ENCODE measurements around the gene KRTAP13-4. TPM values are rescaled to one million over a fixed set of nuclear protein-coding genes. Genes with fewer than 3 reads are reported as not detected.

The KRTAP13-4 gene
- total RNA-seq, 2 experiments from 2014 or later = not detected

DNA sequence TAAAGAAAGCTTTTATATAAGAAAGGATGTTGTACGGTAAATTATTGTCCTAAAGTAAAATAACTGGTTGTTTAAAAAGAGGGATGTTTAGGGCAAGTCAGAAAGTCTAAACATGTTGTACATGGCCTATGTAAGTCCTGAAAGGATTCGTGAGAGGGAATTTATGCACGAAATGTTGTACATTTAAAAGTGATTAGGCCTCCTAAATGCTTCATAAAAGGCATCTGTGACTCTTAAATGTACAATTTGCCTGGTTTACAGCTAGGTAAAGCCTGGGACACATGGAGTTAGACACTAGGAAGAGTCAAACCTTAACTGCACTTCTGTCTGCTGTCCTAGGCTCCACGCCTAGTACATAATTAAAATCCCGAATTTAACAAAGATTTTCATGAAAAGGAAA lies 14.0 kb upstream of the KRTAP13-4 start:
- no peaks in the 10 kb centered on the region for H3K36me3 Mint-ChIP-seq (ENCODE audit: low read depth)
- no peaks in the 10 kb centered on the region for H3K4me1 Mint-ChIP-seq (ENCODE audit: low read depth)
- ATAC-seq (no peak), DNase-seq (no peak)
- TF ChIP-seq, protein P1, sequence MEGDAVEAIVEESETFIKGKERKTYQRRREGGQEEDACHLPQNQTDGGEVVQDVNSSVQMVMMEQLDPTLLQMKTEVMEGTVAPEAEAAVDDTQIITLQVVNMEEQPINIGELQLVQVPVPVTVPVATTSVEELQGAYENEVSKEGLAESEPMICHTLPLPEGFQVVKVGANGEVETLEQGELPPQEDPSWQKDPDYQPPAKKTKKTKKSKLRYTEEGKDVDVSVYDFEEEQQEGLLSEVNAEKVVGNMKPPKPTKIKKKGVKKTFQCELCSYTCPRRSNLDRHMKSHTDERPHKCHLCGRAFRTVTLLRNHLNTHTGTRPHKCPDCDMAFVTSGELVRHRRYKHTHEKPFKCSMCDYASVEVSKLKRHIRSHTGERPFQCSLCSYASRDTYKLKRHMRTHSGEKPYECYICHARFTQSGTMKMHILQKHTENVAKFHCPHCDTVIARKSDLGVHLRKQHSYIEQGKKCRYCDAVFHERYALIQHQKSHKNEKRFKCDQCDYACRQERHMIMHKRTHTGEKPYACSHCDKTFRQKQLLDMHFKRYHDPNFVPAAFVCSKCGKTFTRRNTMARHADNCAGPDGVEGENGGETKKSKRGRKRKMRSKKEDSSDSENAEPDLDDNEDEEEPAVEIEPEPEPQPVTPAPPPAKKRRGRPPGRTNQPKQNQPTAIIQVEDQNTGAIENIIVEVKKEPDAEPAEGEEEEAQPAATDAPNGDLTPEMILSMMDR (IDR thresholded peaks at IDR 0.05) = no peak
- no peak overlapping the region for H3K4me3 Mint-ChIP-seq
- ChIA-PET POLR2A (no interaction called here), CTCF (no interaction called here)
- H3K9me3 Mint-ChIP-seq = peaks cover 3% of the 10 kb centered on the region
- peaks cover 2% of the 10 kb centered on the region for H3K27me3 Mint-ChIP-seq
- no peak overlapping the region for H3K27ac Mint-ChIP-seq
- intact Hi-C loops (cut with micrococcal nuclease) = no loop called here

DNA sequence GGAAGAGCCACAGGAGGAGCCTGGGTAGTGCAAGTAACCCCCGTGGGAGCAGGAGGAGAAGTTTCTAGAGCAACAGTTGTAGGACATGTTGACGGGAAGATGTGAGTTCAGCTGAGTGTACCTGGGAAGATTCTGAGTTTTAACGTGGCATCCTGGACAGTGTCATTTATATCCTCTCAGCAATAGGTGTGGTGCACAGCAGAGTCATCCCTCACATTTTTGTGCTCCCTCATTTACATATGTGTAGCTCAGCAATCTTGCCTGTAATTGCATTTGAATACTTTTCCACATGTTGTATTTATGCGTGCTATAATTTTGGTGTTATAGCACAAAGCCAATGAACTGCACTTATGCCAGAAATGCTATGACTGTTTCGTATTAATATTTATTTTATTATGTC lies 4.2 kb upstream of the KRTAP13-4 start, which contains the start of gene KRTAP13-3:
Gene KRTAP13-3, minus strand, starts transcription at position 101 of the 400 bp plus-strand sequence. Its CDS starts 14 bp downstream, at position 87.
- no peak within 1 kb of the TSS for H3K4me3 Mint-ChIP-seq
- H3K27me3 Mint-ChIP-seq = no peaks in the 10 kb centered on the region
- H3K36me3 Mint-ChIP-seq (ENCODE audit: low read depth) = no peaks in the 10 kb centered on the region
- H3K4me1 Mint-ChIP-seq (ENCODE audit: low read depth) = no peaks in the 10 kb centered on the region
- TF ChIP-seq, protein P1 (IDR thresholded peaks at IDR 0.05) = no peak
- no peak for DNase-seq
- no peaks in the 10 kb centered on the region for H3K9me3 Mint-ChIP-seq
- no peak for ATAC-seq
- intact Hi-C loops (cut with micrococcal nuclease) = no loop called here
- no peak within 1 kb of the TSS for H3K27ac Mint-ChIP-seq
- ChIA-PET POLR2A (no interaction called here), CTCF (no interaction called here)

DNA sequence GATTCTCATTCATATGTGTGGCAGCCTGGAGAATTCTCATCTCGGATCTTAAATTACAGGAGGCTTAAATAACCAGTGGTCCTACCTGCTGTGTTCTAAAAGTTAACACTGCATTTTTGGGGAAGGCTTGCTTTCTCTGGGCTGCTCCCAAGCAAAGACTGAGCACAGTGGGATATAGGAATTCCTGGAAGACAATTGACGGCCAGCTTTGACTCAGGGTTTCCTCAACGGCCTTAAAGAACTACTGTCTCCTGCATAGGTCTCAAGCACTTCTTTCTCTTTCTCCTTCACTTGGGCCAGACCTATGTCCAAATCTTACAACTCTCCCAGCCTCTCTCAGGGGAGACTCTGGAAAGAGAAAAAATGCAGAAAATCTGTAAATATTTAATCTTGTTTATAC lies 3.3 kb upstream of the KRTAP13-4 start:
- DNase-seq (no peak), ATAC-seq (no peak)
- H3K4me3 Mint-ChIP-seq = no peak overlapping the region
- no peaks in the 10 kb centered on the region for H3K4me1 Mint-ChIP-seq (ENCODE audit: low read depth)
- ChIA-PET POLR2A (no interaction called here), CTCF (no interaction called here)
- intact Hi-C loops (cut with micrococcal nuclease) = no loop called here
- no peaks in the 10 kb centered on the region for H3K36me3 Mint-ChIP-seq (ENCODE audit: low read depth)
- H3K27ac Mint-ChIP-seq = no peak overlapping the region
- H3K9me3 Mint-ChIP-seq = no peaks in the 10 kb centered on the region
- TF ChIP-seq, protein P1 (IDR thresholded peaks at IDR 0.05) = no peak
- no peaks in the 10 kb centered on the region for H3K27me3 Mint-ChIP-seq

DNA sequence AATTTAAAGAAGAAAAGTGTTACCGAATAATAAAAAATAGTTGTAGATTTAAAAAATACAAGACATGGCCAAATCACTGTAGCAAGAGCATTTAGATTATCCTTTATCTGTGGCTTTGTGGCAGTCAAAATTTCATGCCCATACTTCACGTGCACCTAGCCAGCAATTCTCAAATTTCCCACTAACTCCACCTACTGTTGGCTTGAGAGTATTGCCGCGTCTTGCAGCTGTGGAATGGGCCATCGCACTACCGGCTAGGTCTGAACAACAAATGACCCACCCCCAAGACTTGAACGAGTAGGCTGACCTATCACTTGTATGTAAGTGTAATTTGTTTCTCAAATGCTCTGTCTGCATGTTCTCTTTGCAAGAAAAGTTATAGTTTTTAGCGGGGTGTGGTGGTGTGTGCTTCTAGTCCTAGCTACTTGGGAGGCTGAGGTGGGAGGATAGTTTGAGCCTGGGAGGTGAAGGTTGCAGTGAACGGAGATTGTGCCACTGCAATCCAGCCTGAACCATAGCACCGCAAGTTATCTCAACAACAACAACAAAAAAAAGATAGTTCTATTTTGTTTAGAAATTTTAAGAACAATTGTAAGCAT lies 4.1 kb downstream of the KRTAP13-4 start:
- ChIA-PET POLR2A (no interaction called here), CTCF (interaction anchor here (0.7 to 1.9 kb wide), 7 partner anchors 9 to 119 kb away, joined by 3 to 6 read pairs (median 5); partner anchors contain the start of gene KRTAP19-4)
- TF ChIP-seq, protein P1 (IDR thresholded peaks at IDR 0.05) = peak; percentile 70
- H3K4me1 Mint-ChIP-seq (ENCODE audit: low read depth) = no peaks in the 10 kb centered on the region
- H3K27ac Mint-ChIP-seq = no peak overlapping the region
- no peaks in the 10 kb centered on the region for H3K36me3 Mint-ChIP-seq (ENCODE audit: low read depth)
- H3K4me3 Mint-ChIP-seq = no peak overlapping the region
- no peaks in the 10 kb centered on the region for H3K9me3 Mint-ChIP-seq
- DNase-seq = peak; percentile 28
- H3K27me3 Mint-ChIP-seq = peaks cover 9% of the 10 kb centered on the region
- intact Hi-C loops (cut with micrococcal nuclease) = no loop called here
- peak; percentile 77 for ATAC-seq

DNA sequence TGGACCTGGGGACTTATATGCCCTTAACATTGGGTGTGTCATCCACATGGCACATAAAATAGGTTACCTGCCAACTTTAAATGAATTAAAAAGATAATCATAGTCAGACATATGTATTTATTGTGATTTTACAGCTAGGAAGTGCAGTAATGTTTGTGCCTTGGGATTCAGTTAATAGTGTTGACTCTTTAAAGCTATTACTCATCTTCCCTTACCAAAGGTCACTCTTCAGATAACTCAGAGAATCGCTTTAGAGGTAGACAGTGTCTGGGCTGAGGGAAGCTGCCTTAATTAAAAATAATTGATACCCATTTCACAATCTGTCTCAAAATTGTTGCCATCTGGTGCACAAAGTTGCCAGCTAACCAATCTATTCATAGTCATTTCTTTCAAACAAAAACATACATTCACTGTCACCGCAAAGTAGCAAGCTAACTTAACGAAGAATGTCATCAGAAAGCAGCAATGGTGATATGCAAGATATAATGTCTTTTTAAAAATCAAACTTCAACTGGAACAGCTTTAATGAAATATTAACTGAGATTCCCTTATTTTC lies 7.1 kb downstream of the KRTAP13-4 start:
- ChIA-PET CTCF (no interaction called here), POLR2A (no interaction called here)
- TF ChIP-seq, protein P1 (IDR thresholded peaks at IDR 0.05) = no peak
- Mint-ChIP-seq H3K4me3 (no peak overlapping the region), H3K27me3 (peaks cover 9% of the 10 kb centered on the region), H3K9me3 (no peaks in the 10 kb centered on the region), H3K4me1 (ENCODE audit: low read depth) (no peaks in the 10 kb centered on the region), H3K27ac (no peak overlapping the region), H3K36me3 (ENCODE audit: low read depth) (no peaks in the 10 kb centered on the region)
- ATAC-seq = no peak
- intact Hi-C loops (cut with micrococcal nuclease) = no loop called here
- no peak for DNase-seq
